WTC11 (cell line): ENCODE measurements around the gene GSK3B. TPM values are rescaled to one million over a fixed set of nuclear protein-coding genes. Genes with fewer than 3 reads are reported as not detected.

Source experiments
- ATAC-seq: fragments of 200-7000 bp; cut with Tn5 transposase; 2 replicates; pipeline ENCODE4 v1.10.0; 2021; ENCODE audit warnings: mild to moderate bottlenecking, moderate library complexity
- CTCF ChIA-PET: fragments of 300-600 bp; sonication (Branson Sonifier 250); formaldehyde crosslinking; loops from one replicate; lab custom pipeline; 2021; ENCODE audit warnings: antibody characterized with exemption; lab: Charles Lee
- POLR2A ChIA-PET: fragments of 350-600 bp; sonication (Branson Sonifier 250); formaldehyde crosslinking; loops from one replicate; lab custom pipeline; 2021; ENCODE audit warnings: antibody characterized with exemption; lab: Charles Lee
- DNase-seq: peaks from one replicate; pipeline ENCODE4 v3.0.0; 2021; ENCODE audit warnings: low spot score
- H3K27ac Mint-ChIP-seq: 2 replicates; pipeline ENCODE4 v1.8.0; 2021; ENCODE audit warnings: mixed read lengths
- H3K27me3 Mint-ChIP-seq: 2 replicates; pipeline ENCODE4 v1.8.0; 2021; ENCODE audit warnings: low read depth, mild to moderate bottlenecking, moderate library complexity, mixed read lengths
- H3K36me3 Mint-ChIP-seq: 2 replicates; pipeline ENCODE4 v1.8.0; 2021; ENCODE audit warnings: mixed read lengths
- H3K4me1 Mint-ChIP-seq: 2 replicates; pipeline ENCODE4 v1.8.0; 2022; ENCODE audit warnings: mixed read lengths
- H3K4me3 Mint-ChIP-seq: 2 replicates; pipeline ENCODE4 v1.8.0; 2021; ENCODE audit warnings: mild to moderate bottlenecking, moderate library complexity, mixed read lengths
- H3K9me3 Mint-ChIP-seq: 2 replicates; pipeline ENCODE4 v1.8.0; 2021; ENCODE audit warnings: mixed read lengths
- ATF1 ChIP-seq: sonication (generic); formaldehyde crosslinking; IDR thresholded peaks from 2 replicates; pipeline ENCODE4 v1.8.1; 2023; ENCODE audit warnings: mild to moderate bottlenecking, moderate library complexity, missing genetic modification reagents
- CBFB ChIP-seq: sonication (generic); formaldehyde crosslinking; IDR thresholded peaks from 2 replicates; pipeline ENCODE4 v1.8.1; 2022; ENCODE audit warnings: mild to moderate bottlenecking, low read depth, missing genetic modification reagents
- CDX4 ChIP-seq: fragments of 250-450 bp; sonication (Bioruptor Pico); IDR thresholded peaks from 2 replicates; pipeline ENCODE4 v1.9.0; 2021; ENCODE audit warnings: moderate library complexity, mild to moderate bottlenecking, inconsistent platforms, borderline replicate concordance
- CTCF ChIP-seq: fragments of 200-600 bp; IDR thresholded peaks from 2 replicates; pipeline ENCODE4 v1.8.0; 2022; ENCODE audit warnings: antibody characterized with exemption
- E2F5 ChIP-seq: sonication (generic); formaldehyde crosslinking; IDR thresholded peaks from 2 replicates; pipeline ENCODE4 v1.8.1; 2022; ENCODE audit warnings: mild to moderate bottlenecking, moderate library complexity, missing genetic modification reagents
- ELF4 ChIP-seq: sonication (generic); formaldehyde crosslinking; IDR thresholded peaks from 2 replicates; pipeline ENCODE4 v1.8.1; 2022; ENCODE audit warnings: low read depth, mild to moderate bottlenecking, moderate library complexity, missing genetic modification reagents
- ESRRA ChIP-seq: sonication (generic); formaldehyde crosslinking; IDR thresholded peaks from 2 replicates; pipeline ENCODE4 v1.8.1; 2022; ENCODE audit warnings: mild to moderate bottlenecking, missing genetic modification reagents, borderline replicate concordance
- ETV6 ChIP-seq: sonication (generic); formaldehyde crosslinking; IDR thresholded peaks from 2 replicates; pipeline ENCODE4 v1.8.1; 2022; ENCODE audit warnings: mild to moderate bottlenecking, missing genetic modification reagents
- GABPB1 ChIP-seq: sonication (generic); formaldehyde crosslinking; IDR thresholded peaks from 2 replicates; pipeline ENCODE4 v1.8.1; 2023; ENCODE audit warnings: mild to moderate bottlenecking, missing genetic modification reagents
- GRHL2 ChIP-seq: fragments of 250-450 bp; sonication (Bioruptor Pico); IDR thresholded peaks from 2 replicates; pipeline ENCODE4 v1.8.0; 2022; ENCODE audit warnings: mild to moderate bottlenecking, moderate library complexity; ENCODE audit not compliant: insufficient replicate concordance, severe bottlenecking
- IRF2 ChIP-seq: sonication (generic); formaldehyde crosslinking; IDR thresholded peaks from 2 replicates; pipeline ENCODE4 v1.8.0; 2022; ENCODE audit warnings: low read depth, missing genetic modification reagents, borderline replicate concordance
- MAX ChIP-seq: sonication (generic); formaldehyde crosslinking; IDR thresholded peaks from 2 replicates; pipeline ENCODE4 v1.8.0; 2022; ENCODE audit warnings: mild to moderate bottlenecking, missing genetic modification reagents
- MLX ChIP-seq: sonication (generic); formaldehyde crosslinking; IDR thresholded peaks from 2 replicates; pipeline ENCODE4 v1.8.1; 2023; ENCODE audit warnings: mild to moderate bottlenecking, missing genetic modification reagents, moderate library complexity
- MXD4 ChIP-seq: fragments of 250-450 bp; sonication (Bioruptor Pico); IDR thresholded peaks from 2 replicates; pipeline ENCODE4 v1.8.0; 2021; ENCODE audit warnings: mild to moderate bottlenecking, moderate library complexity, borderline replicate concordance
- NFATC4 ChIP-seq: fragments of 250-450 bp; sonication (Bioruptor Pico); IDR thresholded peaks from 2 replicates; pipeline ENCODE4 v1.9.0; 2021; ENCODE audit warnings: mild to moderate bottlenecking
- SOX15 ChIP-seq: fragments of 250-450 bp; sonication (Bioruptor Pico); IDR thresholded peaks from 2 replicates; pipeline ENCODE4 v1.9.0; 2021; ENCODE audit warnings: mild to moderate bottlenecking
- TEAD4 ChIP-seq: sonication (generic); formaldehyde crosslinking; IDR thresholded peaks from 2 replicates; pipeline ENCODE4 v1.8.0; 2022; ENCODE audit warnings: mild to moderate bottlenecking, missing genetic modification reagents
- ZNF138 ChIP-seq: sonication (generic); formaldehyde crosslinking; conservative IDR thresholded peaks from 2 replicates; pipeline ENCODE4 v1.8.1; 2022; ENCODE audit warnings: mild to moderate bottlenecking, moderate library complexity, missing genetic modification reagents
- ZNF219 ChIP-seq: sonication (generic); formaldehyde crosslinking; IDR thresholded peaks from 2 replicates; pipeline ENCODE4 v1.8.0; 2023; ENCODE audit warnings: missing genetic modification reagents, mild to moderate bottlenecking, borderline replicate concordance
- ZNF263 ChIP-seq: sonication (generic); formaldehyde crosslinking; IDR thresholded peaks from 2 replicates; pipeline ENCODE4 v1.8.1; 2022; ENCODE audit warnings: low read depth, mild to moderate bottlenecking, moderate library complexity, missing genetic modification reagents
- ZNF317 ChIP-seq: sonication (generic); formaldehyde crosslinking; IDR thresholded peaks from 2 replicates; pipeline ENCODE4 v1.8.1; 2023; ENCODE audit warnings: low read depth, mild to moderate bottlenecking, moderate library complexity, missing genetic modification reagents, borderline replicate concordance
- ZNF396 ChIP-seq: fragments of 250-450 bp; sonication (Bioruptor Pico); IDR thresholded peaks from 2 replicates; pipeline ENCODE4 v1.8.0; 2021; ENCODE audit warnings: mild to moderate bottlenecking, moderate library complexity, borderline replicate concordance
- ZNF425 ChIP-seq: fragments of 250-450 bp; sonication (Bioruptor Pico); conservative IDR thresholded peaks from 2 replicates; pipeline ENCODE4 v1.9.0; 2021; ENCODE audit warnings: mild to moderate bottlenecking
- ZNF671 ChIP-seq: fragments of 250-450 bp; sonication (Bioruptor Pico); IDR thresholded peaks from 2 replicates; pipeline ENCODE4 v1.8.0; 2021; ENCODE audit warnings: mild to moderate bottlenecking
- total RNA-seq: library from RNA; stranded (reverse); gene quantifications from 3 replicates; pipeline ENCODE4 v1.2.3, GENCODE V29; 2021

GSK3B gene
- total RNA-seq, 1 experiment from 2014 or later = 48.9 TPM

GRCh38 chr3:119974656-119975055 is 119.6 kb downstream of the GSK3B start:
- Mint-ChIP-seq H3K4me3 (no peak overlapping the region), H3K27ac (no peak overlapping the region), H3K9me3 (peaks cover 19% of the 10 kb centered on the region), H3K36me3 (peaks cover 13% of the 10 kb centered on the region), H3K27me3 (no peaks in the 10 kb centered on the region; the same call in 1 of the 2 replicates), H3K4me1 (no peaks in the 10 kb centered on the region)
- ChIA-PET CTCF (no interaction called here), POLR2A (no interaction called here)
- DNase-seq = no peak
- no peak for ATAC-seq
- TF ChIP-seq GABPB1 (CRISPR knock-in tag) (no peak), MXD4 (CRISPR knock-in tag) (no peak), SOX15 (CRISPR knock-in tag) (no peak), CBFB (no peak), ZNF396 (CRISPR knock-in tag) (no peak), TEAD4 (no peak), MLX (CRISPR knock-in tag) (no peak), MAX (CRISPR knock-in tag) (no peak), ETV6 (no peak), E2F5 (CRISPR knock-in tag) (no peak), GRHL2 (CRISPR knock-in tag) (no peak), ZNF425 (CRISPR knock-in tag) (no peak), ZNF317 (CRISPR knock-in tag) (no peak), NFATC4 (CRISPR knock-in tag) (no peak), CTCF (no peak), IRF2 (CRISPR knock-in tag) (no peak), ELF4 (CRISPR knock-in tag) (no peak)

- no peak for ATAC-seq
Measured at GRCh38 chr3:119973018-119973646, 121.1 kb downstream of the GSK3B start.

More at GRCh38 chr3:119973018-119973646, 121.1 kb downstream of the GSK3B start:
- no peak overlapping the region for H3K4me3 Mint-ChIP-seq
- H3K4me1 Mint-ChIP-seq = no peaks in the 10 kb centered on the region
- ChIA-PET POLR2A (no interaction called here), CTCF (no interaction called here)
- no peak for DNase-seq
- peaks cover 6% of the 10 kb centered on the region; the same call in 1 of the 2 replicates for H3K9me3 Mint-ChIP-seq
- no peaks in the 10 kb centered on the region for H3K36me3 Mint-ChIP-seq
- no peaks in the 10 kb centered on the region; the same call in 1 of the 2 replicates for H3K27me3 Mint-ChIP-seq
- no peak for TF ChIP-seq ATF1 (CRISPR knock-in tag)
- no peak for TF ChIP-seq ZNF263
- TF ChIP-seq ZNF317 (CRISPR knock-in tag) = no peak
- TF ChIP-seq CDX4 (CRISPR knock-in tag) = no peak
- no peak for TF ChIP-seq ESRRA (CRISPR knock-in tag)
- no peak for TF ChIP-seq ZNF219 (CRISPR knock-in tag)
- TF ChIP-seq ZNF138 (CRISPR knock-in tag) = no peak
- TF ChIP-seq ZNF671 = no peak
- H3K27ac Mint-ChIP-seq = no peak overlapping the region
